Heart right ventricle (tissue), 16 donors: ENCODE data around the gene ST8SIA6. TPM values are rescaled to one million over a fixed set of nuclear protein-coding genes. Genes with fewer than 3 reads are reported as not detected.

Source experiments
- ATAC-seq, 8 donors: fragments of 200-7000 bp; cut with Tn5 transposase; one replicate each; pipeline ENCODE4 v1.9.1; 2020; ENCODE audit warnings: mild to moderate bottlenecking in 8 of 8, moderate library complexity in 8 of 8, moderate number of reproducible peaks in 1 of 8
- DNase-seq, 2 donors: peaks; one replicate each; pipeline ENCODE4 v3.0.0-alpha.2; 2020
- H3K27ac ChIP-seq, 10 donors: fragments of 200-600 bp; sonication (generic) in 2 of 10; one replicate each; pipeline versions ENCODE4 v1.5.0 to v1.8.0; 2020 to 2022; ENCODE audit warnings: mild to moderate bottlenecking in 3 of 10
- H3K27me3 ChIP-seq, 7 donors: fragments of 200-600 bp; one replicate each; pipeline ENCODE4 v1.8.0; 2021 to 2022; ENCODE audit warnings: mild to moderate bottlenecking in 2 of 7
- H3K36me3 ChIP-seq, 9 donors: fragments of 200-600 bp; sonication (generic) in 1 of 9; one replicate each; pipeline versions ENCODE4 v1.5.0 to v1.8.0; 2020 to 2022; ENCODE audit warnings: mild to moderate bottlenecking in 2 of 9
- H3K4me1 ChIP-seq, 9 donors: fragments of 200-600 bp; sonication (generic) in 1 of 9; one replicate each; pipeline versions ENCODE4 v1.5.0 to v1.8.0; 2020 to 2022; ENCODE audit warnings: mild to moderate bottlenecking in 4 of 9
- H3K4me3 ChIP-seq, 10 donors: fragments of 200-600 bp; sonication (generic) in 2 of 10; one replicate each; pipeline versions ENCODE4 v1.5.0 to v1.8.0; 2020 to 2022; ENCODE audit warnings: mild to moderate bottlenecking in 7 of 10, moderate library complexity in 2 of 10
- H3K9me3 ChIP-seq, 11 donors: fragments of 200-600 bp in 10 of 11; sonication (generic) in 2 of 11; one replicate each; pipeline versions ENCODE4 v1.5.0 to v1.8.0; 2013 to 2022; ENCODE audit warnings: mild to moderate bottlenecking in 2 of 11, control low read depth in 1 of 11, moderate library complexity in 1 of 11
- WGBS, 2 donors: extraction: QIAGEN DNeasy Blood & Tissue Kit; methylation state at CpG; one replicate each; pipeline ENCODE4 v1.1.7; 2013; ENCODE audit warnings: inconsistent platforms in 1 of 2; 5-methylcytosine and 5-hydroxymethylcytosine counted together
- intact Hi-C, 10 donors: fragments of 100-400 bp; cut with DNase I; formaldehyde crosslinking; loops; one replicate each; pipeline versions ENCODE4 v1.11.1 to v1.14.2; 2022
- polyA plus RNA-seq, 2 donors: library from polyadenylated mRNA; stranded (reverse); fragments of 200-250 nt; gene quantifications; one replicate each; pipeline ENCODE4 v1.2.3, GENCODE V29; 2013
- total RNA-seq, 10 donors: library from RNA; stranded (reverse); fragmentation: NEBNext Ultra II Directional in 3 of 10; extraction: Animal tissue kit (Norgen Biotek cat#: 25700) in 3 of 10; gene quantifications; one replicate each; pipeline versions ENCODE4 v1.2.1 to v1.2.4, GENCODE V29; 2021 to 2023
- TF ChIP-seq, protein P1 (sequence below), 9 donors: fragments of 200-600 bp; sonication (generic) in 2 of 9; IDR thresholded peaks; one replicate each; pipeline versions ENCODE4 v1.5.0 to v1.8.0; 2021 to 2022; ENCODE audit warnings: antibody characterized with exemption in 9 of 9, mild to moderate bottlenecking in 5 of 9, moderate library complexity in 1 of 9
- donor health status: Arrhythmogenic right ventricular cardiomyopathy.
- donor health status: ischemic (EF 13 %, LVEDD 7.1; RV severe dilation, severe dysfunction).
- donor health status: healthy with polysubstance abuse.
- donor health status: DM: no; HTN: yes; CAD: no.
- donor health status: DM: no; HTN: no; CAD: no.
- donor health status: ischemic (EF 25% LVEDD 6.9; RV normal size, moderate dysfunction).
- donor health status: ischemic (EF 25% LVEDD 5.7; RV mildly dilated, moderate dysfunction).
- donor health status: healthy.
- donor health status: DM: yes; HTN: yes; CAD: no.
- donor health status: Ischemic cardiomyopathy.
- donor health status: ischemic (EF 35%, LVEDD 5.7; RV mildly dilated, moderate dysfunction).
- donor health status: nonischemic (EF 11% LVEDD 7.7; RV severe dilation, severe dysfunction).
- donor health status: DM: yes; HTN: yes; CAD: no.
- donor health status: PGD.
- donor health status: ischemic (EF 29% LVEDD 5.4; RV normal size, mild dysfunction).
- donor health status: nonischemic (EF 23%, LVEDD 6.1; RV moderate dilation, normal function).

ST8SIA6 gene
- total and polyA plus RNA-seq, 12 donors, result 1.8 to 12.8 (median 8.1) TPM

DNA sequence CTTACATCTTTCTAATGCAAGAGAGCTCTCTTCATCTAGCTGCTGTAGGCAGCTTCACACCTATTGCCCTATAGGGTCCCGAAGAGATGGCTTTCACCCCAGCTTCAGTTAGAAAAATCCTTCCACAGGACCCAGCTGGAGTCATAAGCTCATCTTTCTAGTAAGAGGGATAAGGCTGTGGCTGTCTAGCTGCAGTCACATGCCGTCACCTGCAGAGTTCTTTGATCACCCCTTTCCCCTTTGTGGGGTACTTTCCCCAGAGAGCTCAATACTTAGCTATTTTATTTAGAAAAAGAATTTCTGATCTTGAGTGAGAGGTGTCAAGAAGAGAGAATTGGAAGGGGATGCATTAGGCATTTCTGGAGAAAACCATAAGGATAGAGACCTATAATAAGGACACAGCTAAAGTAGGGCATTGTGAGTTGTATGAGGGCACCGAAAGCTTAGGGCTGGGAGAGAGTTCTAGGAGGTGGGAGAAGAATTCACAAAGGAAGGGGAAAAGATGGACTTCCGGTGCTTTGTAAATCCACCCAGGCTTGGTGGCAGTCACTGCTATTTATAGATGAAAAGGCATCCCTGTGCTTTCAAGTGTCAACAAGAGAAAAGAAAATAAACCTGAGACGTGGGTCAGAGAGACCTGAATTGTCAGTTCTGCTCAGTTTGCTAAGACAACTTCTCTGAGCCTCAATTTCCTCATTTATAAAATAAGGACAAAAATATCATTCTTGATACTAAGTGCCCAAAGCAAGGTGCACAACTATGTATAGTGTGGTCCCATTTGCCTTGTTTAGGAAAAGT, 11.1 kb upstream of the ST8SIA6 start:
- ATAC-seq (no peak), DNase-seq (no peak)
- intact Hi-C loops, result no loop called here
- WGBS, 2 donors, result 60 to 65% methylated on average over 5 of the region's 5 CpGs
- Histone ChIP-seq H3K4me1 (no peaks in the 10 kb centered on the region), H3K27ac (no peak overlapping the region), H3K27me3 (peaks cover 0 to 7% (median 0%) of the 10 kb centered on the region in 7 donors), H3K4me3 (no peak overlapping the region), H3K9me3 (no peaks in the 10 kb centered on the region), H3K36me3 (no peaks in the 10 kb centered on the region)
- TF ChIP-seq, protein P1, sequence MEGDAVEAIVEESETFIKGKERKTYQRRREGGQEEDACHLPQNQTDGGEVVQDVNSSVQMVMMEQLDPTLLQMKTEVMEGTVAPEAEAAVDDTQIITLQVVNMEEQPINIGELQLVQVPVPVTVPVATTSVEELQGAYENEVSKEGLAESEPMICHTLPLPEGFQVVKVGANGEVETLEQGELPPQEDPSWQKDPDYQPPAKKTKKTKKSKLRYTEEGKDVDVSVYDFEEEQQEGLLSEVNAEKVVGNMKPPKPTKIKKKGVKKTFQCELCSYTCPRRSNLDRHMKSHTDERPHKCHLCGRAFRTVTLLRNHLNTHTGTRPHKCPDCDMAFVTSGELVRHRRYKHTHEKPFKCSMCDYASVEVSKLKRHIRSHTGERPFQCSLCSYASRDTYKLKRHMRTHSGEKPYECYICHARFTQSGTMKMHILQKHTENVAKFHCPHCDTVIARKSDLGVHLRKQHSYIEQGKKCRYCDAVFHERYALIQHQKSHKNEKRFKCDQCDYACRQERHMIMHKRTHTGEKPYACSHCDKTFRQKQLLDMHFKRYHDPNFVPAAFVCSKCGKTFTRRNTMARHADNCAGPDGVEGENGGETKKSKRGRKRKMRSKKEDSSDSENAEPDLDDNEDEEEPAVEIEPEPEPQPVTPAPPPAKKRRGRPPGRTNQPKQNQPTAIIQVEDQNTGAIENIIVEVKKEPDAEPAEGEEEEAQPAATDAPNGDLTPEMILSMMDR (IDR thresholded peaks at IDR 0.05), result no peak

DNA sequence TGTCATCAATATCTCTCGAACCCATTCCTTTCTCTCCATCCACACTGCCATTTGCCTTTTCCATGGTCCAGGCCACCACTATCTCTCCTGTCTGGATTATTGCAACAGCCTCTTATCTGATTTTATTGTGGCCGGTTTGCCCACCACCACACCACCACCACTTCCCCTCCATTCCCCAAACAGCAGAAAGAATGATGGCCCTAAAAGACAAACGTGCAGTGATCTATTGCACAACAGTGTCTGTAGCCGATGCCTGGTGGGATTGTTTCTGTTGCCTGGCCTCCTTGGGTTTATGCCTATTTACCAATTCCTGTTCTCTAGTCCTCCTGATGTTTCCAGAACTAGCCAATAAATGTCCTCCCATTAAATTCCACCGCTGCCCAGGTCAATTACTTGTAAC, 10.2 kb upstream of the ST8SIA6 start:
- peaks cover 0 to 7% (median 0%) of the 10 kb centered on the region in 7 donors for H3K27me3 ChIP-seq
- intact Hi-C loops, result no loop called here
- H3K4me1 ChIP-seq, result no peaks in the 10 kb centered on the region
- H3K4me3 ChIP-seq, result no peak overlapping the region
- DNase-seq, result no peak
- WGBS, 2 donors, result 88 to 89% methylated on average over 5 of the region's 5 CpGs
- no peaks in the 10 kb centered on the region for H3K9me3 ChIP-seq
- TF ChIP-seq, protein P1 (IDR thresholded peaks at IDR 0.05), result no peak
- no peak overlapping the region for H3K27ac ChIP-seq
- no peak for ATAC-seq
- H3K36me3 ChIP-seq, result no peaks in the 10 kb centered on the region

DNA sequence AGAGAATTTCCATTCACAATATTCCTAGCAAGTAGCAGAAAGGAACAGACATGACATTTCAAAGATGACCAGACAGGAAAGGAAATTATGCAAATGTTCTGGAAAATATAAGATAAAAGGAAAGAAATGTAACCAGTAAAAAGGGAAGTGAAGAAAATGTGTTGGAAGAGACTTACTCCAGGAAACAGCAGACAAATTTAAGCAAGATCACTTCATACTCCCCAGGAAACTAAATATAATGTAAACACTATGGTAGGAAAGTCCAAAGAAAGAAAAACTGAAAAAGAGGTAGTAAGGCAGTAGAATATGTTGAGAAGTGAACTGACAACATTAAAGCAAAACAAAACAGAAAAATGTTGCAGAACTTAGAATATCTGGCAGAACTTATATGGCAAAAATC, 6.4 kb upstream of the ST8SIA6 start:
- intact Hi-C loops, result no loop called here
- Histone ChIP-seq H3K27me3 (peaks cover 0 to 16% (median under 1%) of the 10 kb centered on the region in 7 donors), H3K9me3 (peaks cover 0 to 2% (median 0%) of the 10 kb centered on the region in 11 donors), H3K27ac (no peak overlapping the region), H3K4me3 (no peak overlapping the region), H3K4me1 (no peaks in the 10 kb centered on the region), H3K36me3 (no peaks in the 10 kb centered on the region)
- TF ChIP-seq, protein P1 (IDR thresholded peaks at IDR 0.05), result no peak
- DNase-seq (no peak), ATAC-seq (no peak)

DNA sequence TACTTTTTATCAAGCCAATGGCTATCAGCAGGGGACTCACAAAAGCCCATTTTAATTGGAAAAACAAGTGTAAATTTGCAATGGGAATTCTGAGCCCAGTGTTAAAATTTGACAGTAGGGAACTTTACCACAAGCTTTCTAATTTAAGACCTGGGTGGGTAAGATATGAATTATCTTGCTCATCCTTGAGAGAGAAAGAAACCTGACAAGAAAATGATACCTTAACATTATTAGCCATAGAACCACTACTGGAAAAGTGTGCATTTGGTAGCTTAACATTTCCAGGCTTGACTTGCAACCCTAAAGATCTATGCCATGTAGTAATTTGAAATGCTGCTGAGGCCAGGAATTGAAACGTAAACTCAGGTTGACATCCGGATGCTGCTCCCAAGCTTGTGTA, 2.7 kb upstream of the ST8SIA6 start:
- Histone ChIP-seq H3K27me3 (peaks cover 0 to 42% (median 13%) of the 10 kb centered on the region in 7 donors), H3K36me3 (no peaks in the 10 kb centered on the region), H3K4me3 (no peak overlapping the region), H3K9me3 (peaks cover 0 to 9% (median 0%) of the 10 kb centered on the region in 11 donors), H3K4me1 (peaks cover 0 to 18% (median 8%) of the 10 kb centered on the region in 9 donors), H3K27ac (no peak overlapping the region)
- WGBS, 2 donors, result 98 to 99% methylated on average over 2 of the region's 2 CpGs
- ATAC-seq (no peak), DNase-seq (no peak)
- intact Hi-C loops, result loop anchor here in 2 of 10 donors (10.0 kb wide), 1 partner anchor 128 kb away; no protein-coding TSS in a partner anchor
- TF ChIP-seq, protein P1 (IDR thresholded peaks at IDR 0.05), result no peak
